Esophagus squamous epithelium (tissue), 5 donors: Measurements from ENCODE around the gene FGA. TPM values are rescaled to one million over a fixed set of nuclear protein-coding genes. Genes with fewer than 3 reads are reported as not detected.

Experiments
- DNase-seq: peaks from one replicate; lab custom pipeline; 2025; lab: John Stamatoyannopoulos, UW
- H3K27ac ChIP-seq, 4 donors: fragments of 200-600 bp; sonication (generic); one replicate each; pipeline ENCODE4 v1.5.1; 2016 to 2019; ENCODE audit warnings: mild to moderate bottlenecking in 1 of 4
- H3K27me3 ChIP-seq, 4 donors: fragments of 200-600 bp; sonication (generic); 1 replicate in 3 of 4; 2 replicates in 1 of 4; pipeline versions ENCODE4 v1.5.1 to v1.6.0; 2017 to 2021; ENCODE audit warnings: antibody characterized with exemption in 1 of 4
- H3K36me3 ChIP-seq, 3 donors: fragments of 200-600 bp; sonication (generic); one replicate each; pipeline ENCODE4 v1.5.1; 2016 to 2019
- H3K4me1 ChIP-seq, 3 donors: fragments of 200-600 bp; sonication (generic); one replicate each; pipeline ENCODE4 v1.5.1; 2017 to 2019
- H3K4me3 ChIP-seq, 4 donors: fragments of 200-600 bp; sonication (generic); 1 replicate in 3 of 4; 2 replicates in 1 of 4; pipeline ENCODE4 v1.5.1; 2016 to 2019; ENCODE audit warnings: mild to moderate bottlenecking in 2 of 4, moderate library complexity in 1 of 4
- H3K9me3 ChIP-seq, 3 donors: fragments of 200-600 bp; sonication (generic); one replicate each; pipeline ENCODE4 v1.5.1; 2016 to 2019
- POLR2A ChIP-seq, 4 donors: fragments of 450-650 bp; IDR thresholded peaks; one replicate each; pipeline ENCODE4 v1.6.1; 2017; ENCODE audit warnings: antibody characterized with exemption in 4 of 4, mild to moderate bottlenecking in 4 of 4, moderate library complexity in 3 of 4
- WGBS, 2 donors: methylation state at CpG; one replicate each; pipeline ENCODE4 v1.1.5; 2018; 5-methylcytosine and 5-hydroxymethylcytosine counted together
- intact Hi-C: fragments of 100-400 bp; cut with DNase I; formaldehyde crosslinking; loops from one replicate; pipeline ENCODE4 v1.15.0; 2022
- total RNA-seq, 4 donors: library from RNA; depleted of rRNA; stranded (reverse); fragments of >200 nt; gene quantifications; one replicate each; pipeline ENCODE4 v1.1.0, GENCODE V29; 2016
- TF ChIP-seq, protein P1 (sequence below), 6 experiments: fragments of 450-650 bp in 4 of 6; fragments of 200-600 bp in 2 of 6; sonication (generic) in 2 of 6; IDR thresholded peaks; one replicate each; pipeline ENCODE4 v1.5.1; 2016 to 2019; ENCODE audit warnings: antibody characterized with exemption in 6 of 6, mild to moderate bottlenecking in 4 of 6, moderate library complexity in 4 of 6
- donor health status: DM: yes; HTN: yes; CAD: no.

The FGA gene
- total RNA-seq, 4 donors from 2014 or later, result not detected

DNA sequence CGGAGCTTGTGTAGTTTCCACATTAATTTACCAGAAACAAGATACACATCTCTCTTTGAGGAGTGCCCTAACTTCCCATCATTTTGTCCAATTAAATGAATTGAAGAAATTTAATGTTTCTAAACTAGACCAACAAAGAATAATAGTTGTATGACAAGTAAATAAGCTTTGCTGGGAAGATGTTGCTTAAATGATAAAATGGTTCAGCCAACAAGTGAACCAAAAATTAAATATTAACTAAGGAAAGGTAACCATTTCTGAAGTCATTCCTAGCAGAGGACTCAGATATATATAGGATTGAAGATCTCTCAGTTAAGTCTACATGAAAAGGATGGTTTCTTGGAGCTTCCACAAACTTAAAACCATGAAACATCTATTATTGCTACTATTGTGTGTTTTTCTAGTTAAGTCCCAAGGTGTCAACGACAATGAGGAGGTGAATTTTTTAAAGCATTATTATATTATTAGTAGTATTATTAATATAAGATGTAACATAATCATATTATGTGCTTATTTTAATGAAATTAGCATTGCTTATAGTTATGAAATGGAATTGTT is 27.8 kb downstream of the FGA start, which contains the start of gene FGB:
TSS of gene FGB (plus strand) at position 315 of the 558 bp plus-strand sequence. CDS start at position 323, 8 bp downstream.
- DNase-seq, result no peak
- WGBS, 2 donors, result 62 to 68% methylated on average over 2 of the region's 2 CpGs
- H3K9me3 ChIP-seq, result no peaks in the 10 kb centered on the region
- no peak within 1 kb of the TSS for H3K27ac ChIP-seq
- H3K4me3 ChIP-seq, result no peak within 1 kb of the TSS
- no peaks in the 10 kb centered on the region for H3K4me1 ChIP-seq
- H3K27me3 ChIP-seq, result no peaks in the 10 kb centered on the region
- TF ChIP-seq, protein P1, sequence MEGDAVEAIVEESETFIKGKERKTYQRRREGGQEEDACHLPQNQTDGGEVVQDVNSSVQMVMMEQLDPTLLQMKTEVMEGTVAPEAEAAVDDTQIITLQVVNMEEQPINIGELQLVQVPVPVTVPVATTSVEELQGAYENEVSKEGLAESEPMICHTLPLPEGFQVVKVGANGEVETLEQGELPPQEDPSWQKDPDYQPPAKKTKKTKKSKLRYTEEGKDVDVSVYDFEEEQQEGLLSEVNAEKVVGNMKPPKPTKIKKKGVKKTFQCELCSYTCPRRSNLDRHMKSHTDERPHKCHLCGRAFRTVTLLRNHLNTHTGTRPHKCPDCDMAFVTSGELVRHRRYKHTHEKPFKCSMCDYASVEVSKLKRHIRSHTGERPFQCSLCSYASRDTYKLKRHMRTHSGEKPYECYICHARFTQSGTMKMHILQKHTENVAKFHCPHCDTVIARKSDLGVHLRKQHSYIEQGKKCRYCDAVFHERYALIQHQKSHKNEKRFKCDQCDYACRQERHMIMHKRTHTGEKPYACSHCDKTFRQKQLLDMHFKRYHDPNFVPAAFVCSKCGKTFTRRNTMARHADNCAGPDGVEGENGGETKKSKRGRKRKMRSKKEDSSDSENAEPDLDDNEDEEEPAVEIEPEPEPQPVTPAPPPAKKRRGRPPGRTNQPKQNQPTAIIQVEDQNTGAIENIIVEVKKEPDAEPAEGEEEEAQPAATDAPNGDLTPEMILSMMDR (IDR thresholded peaks at IDR 0.05), result no peak
- TF ChIP-seq POLR2A (IDR thresholded peaks at IDR 0.05), result no peak
- intact Hi-C loops, result no loop called here
- H3K36me3 ChIP-seq, result no peaks in the 10 kb centered on the region

DNA sequence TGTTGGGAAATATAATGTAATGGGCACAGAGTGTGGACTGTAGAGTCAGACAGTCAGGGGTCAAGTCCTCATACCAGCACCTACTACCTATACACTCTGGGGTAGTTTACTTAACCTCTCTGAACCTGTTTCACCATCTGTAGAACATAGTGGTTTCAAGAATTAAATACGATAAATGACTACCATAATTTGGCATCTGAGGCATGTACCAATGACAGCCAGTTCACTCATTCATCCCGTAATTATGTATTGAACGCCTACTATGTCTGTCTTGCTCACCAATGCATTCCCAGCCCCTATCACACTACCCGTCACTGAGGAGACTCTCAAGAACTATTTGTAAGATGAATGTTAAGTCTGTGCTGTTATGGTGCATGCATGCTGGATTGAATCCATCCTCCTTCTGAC is 29.7 kb downstream of the FGA start:
- intact Hi-C loops, result no loop called here

DNA sequence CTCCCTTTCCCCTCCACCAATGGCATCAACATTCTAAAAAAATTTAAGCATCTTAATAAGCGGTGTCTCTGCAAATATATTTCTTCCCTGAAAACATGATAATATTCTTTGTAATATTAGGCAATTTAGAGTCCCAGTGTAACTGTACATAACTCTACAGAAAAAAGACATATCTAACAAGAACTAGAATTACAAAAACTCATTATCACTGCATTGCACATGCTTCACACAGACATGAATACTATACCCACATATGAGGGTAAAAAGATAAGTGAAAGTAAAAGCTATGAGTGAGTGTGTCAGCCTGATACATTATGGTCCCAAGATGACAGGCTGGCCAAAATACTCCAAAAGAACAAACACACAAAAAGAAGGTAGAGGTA is 30.1 kb downstream of the FGA start:
- 93 to 95% methylated on average over 1 of the region's 1 CpG for WGBS, 2 donors
- intact Hi-C loops, result no loop called here
- no peaks in the 10 kb centered on the region for H3K4me1 ChIP-seq

More for the DNA sequence above, 29.7 kb downstream of the FGA start:
- H3K4me1 ChIP-seq, result no peaks in the 10 kb centered on the region
- no peak overlapping the region for H3K27ac ChIP-seq
- 75 to 78% methylated on average over 4 of the region's 4 CpGs for WGBS, 2 donors
- no peaks in the 10 kb centered on the region for H3K27me3 ChIP-seq
- no peak overlapping the region for H3K4me3 ChIP-seq
- H3K36me3 ChIP-seq, result no peaks in the 10 kb centered on the region
- H3K9me3 ChIP-seq, result no peaks in the 10 kb centered on the region
- no peak for DNase-seq
- TF ChIP-seq, protein P1 (IDR thresholded peaks at IDR 0.05), result no peak
- TF ChIP-seq POLR2A (IDR thresholded peaks at IDR 0.05), result no peak

DNA sequence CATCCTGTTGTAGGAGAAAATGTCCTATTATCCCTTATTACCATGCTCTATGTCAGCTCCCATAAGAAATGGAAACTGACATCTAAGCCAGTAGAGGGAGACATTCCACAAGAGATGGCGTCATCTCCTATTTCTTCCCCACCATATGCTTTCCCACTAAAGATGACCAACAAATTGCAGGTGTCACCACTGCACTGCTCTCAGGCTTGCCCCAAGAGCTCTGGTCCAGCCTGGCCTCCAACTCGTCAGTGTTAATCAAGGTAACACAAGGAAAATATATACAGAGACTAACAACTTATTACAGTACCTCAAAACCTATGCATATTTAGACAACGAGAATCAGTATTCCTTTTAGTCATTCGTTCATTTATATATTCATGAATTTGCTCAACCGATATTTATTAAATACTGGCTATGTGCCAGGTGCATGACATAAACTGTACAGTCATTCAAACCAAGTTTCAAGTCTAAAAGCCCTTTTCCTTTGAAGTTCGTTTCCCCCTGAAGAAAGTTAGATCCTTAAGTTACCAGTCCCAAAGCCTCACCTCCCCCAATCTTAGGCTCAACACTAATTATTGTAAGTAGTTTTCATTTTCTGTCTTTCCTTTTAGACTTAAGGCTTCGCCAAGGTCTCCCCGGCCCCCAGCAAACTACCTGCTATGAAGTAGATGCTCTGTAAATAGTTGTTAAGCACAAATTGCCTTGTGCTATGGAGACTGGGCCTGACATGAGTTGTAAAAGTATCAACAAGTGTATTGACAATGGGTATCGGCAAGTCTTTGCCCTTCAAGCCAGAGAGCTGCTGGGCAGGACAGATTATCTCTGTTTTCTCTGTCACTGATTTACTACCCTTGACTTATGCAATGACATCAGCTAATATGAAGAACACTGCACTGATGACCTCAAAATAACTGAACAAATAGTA is 30.8 kb downstream of the FGA start:
- Histone ChIP-seq H3K4me3 (no peak overlapping the region), H3K9me3 (no peaks in the 10 kb centered on the region), H3K36me3 (no peaks in the 10 kb centered on the region), H3K27me3 (no peaks in the 10 kb centered on the region), H3K27ac (no peak overlapping the region), H3K4me1 (no peaks in the 10 kb centered on the region)
- 58 to 59% methylated on average over 9 of the region's 9 CpGs for WGBS, 2 donors
- intact Hi-C loops, result loop anchor here (5.0 kb wide), 1 partner anchor 63 kb away; no protein-coding TSS in a partner anchor
- TF ChIP-seq, protein P1 (IDR thresholded peaks at IDR 0.05), result peak in 5 of 6 experiments; percentile 26 to 59 (median 47)
- no peak for TF ChIP-seq POLR2A (IDR thresholded peaks at IDR 0.05)
- DNase-seq, result no peak

More for the DNA sequence above, 30.1 kb downstream of the FGA start:
- TF ChIP-seq POLR2A (IDR thresholded peaks at IDR 0.05), result no peak
- TF ChIP-seq, protein P1 (IDR thresholded peaks at IDR 0.05), result no peak
- Histone ChIP-seq H3K27ac (no peak overlapping the region), H3K36me3 (no peaks in the 10 kb centered on the region), H3K4me3 (no peak overlapping the region), H3K27me3 (no peaks in the 10 kb centered on the region), H3K9me3 (no peaks in the 10 kb centered on the region)
- DNase-seq, result no peak

DNA sequence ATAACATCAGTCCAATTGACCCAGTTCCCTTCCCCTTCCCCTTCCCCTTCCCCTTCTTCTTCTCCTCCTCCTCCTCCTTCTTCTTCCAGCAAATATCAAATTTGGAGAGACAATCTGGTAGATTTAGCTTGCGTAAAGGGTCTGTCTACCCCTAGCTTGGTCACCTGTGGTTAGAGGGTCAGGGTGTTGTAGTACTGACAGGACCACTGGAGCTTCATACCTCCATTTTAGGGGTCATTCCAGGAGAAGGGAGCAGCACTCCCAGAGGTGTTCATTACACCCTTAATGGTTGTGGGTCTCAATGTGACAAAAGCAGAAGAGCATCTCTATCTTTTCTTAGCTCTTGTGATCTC is 31.4 kb downstream of the FGA start:
- DNase-seq, result no peak
- H3K4me1 ChIP-seq, result no peaks in the 10 kb centered on the region
- intact Hi-C loops, result loop anchor here (5.0 kb wide), 1 partner anchor 63 kb away; no protein-coding TSS in a partner anchor
- no peaks in the 10 kb centered on the region for H3K36me3 ChIP-seq
- no peak for TF ChIP-seq POLR2A (IDR thresholded peaks at IDR 0.05)
- TF ChIP-seq, protein P1 (IDR thresholded peaks at IDR 0.05), result no peak
- no peaks in the 10 kb centered on the region for H3K27me3 ChIP-seq
- no peak overlapping the region for H3K4me3 ChIP-seq
- no peak overlapping the region for H3K27ac ChIP-seq
- no peaks in the 10 kb centered on the region for H3K9me3 ChIP-seq
- WGBS, 2 donors, result 78 to 93% methylated on average over 1 of the region's 1 CpG
